GM10847 (cell line): ENCODE data around the gene FUT2.

Source experiments
- POLR2A ChIP-seq: IDR thresholded peaks from 2 replicates; pipeline ENCODE4 v1.6.1; 2011; ENCODE audit not compliant: insufficient read length; ENCODE audit errors: extremely low read depth

Gene FUT2

GRCh38 chr19:48714759-48715675 lies 19.2 kb downstream of the FUT2 start:
- no peak for TF ChIP-seq POLR2A

GRCh38 chr19:48715681-48716171 lies 20.0 kb downstream of the FUT2 start:
- no peak for TF ChIP-seq POLR2A

- TF ChIP-seq POLR2A: no peak
Measured at GRCh38 chr19:48716562-48717291, 21.0 kb downstream of the FUT2 start.

GRCh38 chr19:48718711-48719231 lies 23.0 kb downstream of the FUT2 start:
- TF ChIP-seq POLR2A: no peak

GRCh38 chr19:48719263-48720171 lies 23.7 kb downstream of the FUT2 start, which contains the start of gene MAMSTR:
MAMSTR (minus strand) TSS chr19:48719725; CDS start chr19:48719031, 694 bp downstream.
- TF ChIP-seq POLR2A: no peak

- TF ChIP-seq POLR2A: no peak
Measured at GRCh38 chr19:48720251-48720612, 24.5 kb downstream of the FUT2 start.

- peak; percentile 46 for TF ChIP-seq POLR2A
Measured at GRCh38 chr19:48720613-48721296, 25.0 kb downstream of the FUT2 start.

GRCh38 chr19:48722196-48722708 lies 26.5 kb downstream of the FUT2 start:
- no peak for TF ChIP-seq POLR2A

- no peak for TF ChIP-seq POLR2A
Measured at GRCh38 chr19:48724796-48725753, 29.3 kb downstream of the FUT2 start.

GRCh38 chr19:48726556-48726955 lies 30.8 kb downstream of the FUT2 start:
- no peak for TF ChIP-seq POLR2A

- TF ChIP-seq POLR2A: no peak
Measured at GRCh38 chr19:48728911-48729664, 33.3 kb downstream of the FUT2 start.

- no peak for TF ChIP-seq POLR2A
Measured at GRCh38 chr19:48731452-48731851, 35.7 kb downstream of the FUT2 start.
